ENCODE measurements around the gene TMEM208. TPM values are rescaled to one million over a fixed set of nuclear protein-coding genes. Genes with fewer than 3 reads are reported as not detected.

The TMEM208 gene
- total and polyA plus RNA-seq, 4 donors, result 22.3 to 140 (median 70.2) TPM

GRCh38 chr16:67246081-67246755 is 19.3 kb downstream of the TMEM208 start:
- peak; percentile 58 for DNase-seq (ENCODE audit: low spot score)
- Histone ChIP-seq H3K9me3 (ENCODE audit: control insufficient read depth in 4 of 4, low read length in 3 of 4) (no peaks in the 10 kb centered on the region), H3K4me3 (ENCODE audit: low read depth in 1 of 3, low read length in 3 of 3) (peak overlapping the region; percentile 57 to 62 (median 59)), H3K36me3 (ENCODE audit: control insufficient read depth in 4 of 4, insufficient read depth in 3 of 4, low read depth in 1 of 4, low read length in 3 of 4) (no peaks in the 10 kb centered on the region), H3K4me1 (ENCODE audit: control insufficient read depth in 4 of 4, insufficient read depth in 4 of 4, low read length in 3 of 4) (peaks cover 17 to 49% (median 34%) of the 10 kb centered on the region in 4 donors), H3K27ac (ENCODE audit: low read depth in 1 of 2, low read length in 2 of 2) (peak overlapping the region; percentile 85 to 88), H3K9ac (ENCODE audit: low read depth in 1 of 2, low read length in 2 of 2) (peak overlapping the region; percentile 45 to 66), H3K27me3 (ENCODE audit: control insufficient read depth in 4 of 4, insufficient read depth in 4 of 4, low read length in 3 of 4) (peaks cover 0 to 13% (median 1%) of the 10 kb centered on the region in 4 donors)
- 2% methylated on average over 48 of the region's 48 CpGs for WGBS
- TF ChIP-seq GABPA (IDR thresholded peaks at IDR 0.05 in 1 of 2, conservative IDR thresholded peaks at IDR 0.05 in 1 of 2), result peak in 1 of 2 donors; percentile 57
- peak in 1 of 2 donors; percentile 10 for TF ChIP-seq RXRA (IDR thresholded peaks at IDR 0.05)
- no peak for TF ChIP-seq YY1 (IDR thresholded peaks at IDR 0.05)
- no peak for TF ChIP-seq ATF3 (IDR thresholded peaks at IDR 0.05)
- TF ChIP-seq FOXA2 (IDR thresholded peaks at IDR 0.05), result no peak
- TF ChIP-seq HNF4A (conservative IDR thresholded peaks at IDR 0.05), result no peak
- peak; percentile 63 for TF ChIP-seq NR2F2 (IDR thresholded peaks at IDR 0.05)
- peak; percentile 22 for TF ChIP-seq REST (IDR thresholded peaks at IDR 0.05)
- no peak for TF ChIP-seq FOXA1 (IDR thresholded peaks at IDR 0.05)
- TF ChIP-seq HNF4G (IDR thresholded peaks at IDR 0.05), result no peak
- TF ChIP-seq CTCF (IDR thresholded peaks at IDR 0.05; ENCODE audit: low read depth, low read length, missing input control), result no peak
- TF ChIP-seq RAD21 (IDR thresholded peaks at IDR 0.05), result peak in 1 of 2 donors; percentile 19
- peak; percentile 30 for TF ChIP-seq SP1 (IDR thresholded peaks at IDR 0.05)

- Histone ChIP-seq H3K27ac (ENCODE audit: low read depth in 1 of 2, low read length in 2 of 2) (peak overlapping the region; percentile 85 to 88), H3K36me3 (ENCODE audit: control insufficient read depth in 4 of 4, insufficient read depth in 3 of 4, low read depth in 1 of 4, low read length in 3 of 4) (no peaks in the 10 kb centered on the region), H3K27me3 (ENCODE audit: control insufficient read depth in 4 of 4, insufficient read depth in 4 of 4, low read length in 3 of 4) (peaks cover 0 to 13% (median 1%) of the 10 kb centered on the region in 4 donors), H3K9me3 (ENCODE audit: control insufficient read depth in 4 of 4, low read length in 3 of 4) (no peaks in the 10 kb centered on the region), H3K9ac (ENCODE audit: low read depth in 1 of 2, low read length in 2 of 2) (peak overlapping the region; percentile 45 to 66), H3K4me1 (ENCODE audit: control insufficient read depth in 4 of 4, insufficient read depth in 4 of 4, low read length in 3 of 4) (peaks cover 17 to 49% (median 33%) of the 10 kb centered on the region in 4 donors), H3K4me3 (ENCODE audit: low read depth in 1 of 3, low read length in 3 of 3) (peak overlapping the region; percentile 57 to 62 (median 59))
- WGBS, result 2% methylated on average over 26 of the region's 26 CpGs
- peak; percentile 62 for DNase-seq (ENCODE audit: low spot score)
- TF ChIP-seq YY1 (IDR thresholded peaks at IDR 0.05) (no peak), CTCF (IDR thresholded peaks at IDR 0.05; ENCODE audit: low read depth, low read length, missing input control) (no peak), FOXA1 (IDR thresholded peaks at IDR 0.05) (no peak), NR2F2 (IDR thresholded peaks at IDR 0.05) (no peak), GABPA (IDR thresholded peaks at IDR 0.05 in 1 of 2, conservative IDR thresholded peaks at IDR 0.05 in 1 of 2) (no peak), MAX (IDR thresholded peaks at IDR 0.05) (no peak), RXRA (IDR thresholded peaks at IDR 0.05) (no peak), HNF4A (conservative IDR thresholded peaks at IDR 0.05) (no peak), ZBTB33 (IDR thresholded peaks at IDR 0.05) (no peak), JUND (IDR thresholded peaks at IDR 0.05) (no peak), SP1 (IDR thresholded peaks at IDR 0.05) (no peak), EGR1 (IDR thresholded peaks at IDR 0.05; ENCODE audit: low read depth in 2 of 2) (no peak)
These were observed 19.8 kb downstream of the TMEM208 start for GRCh38 chr16:67246756-67247191.
